AG09309 (cell line): ENCODE measurements around the gene FZD4.
"Not testable (repeated sequence)": the region's sequence is repeated elsewhere in the genome, so short reads cannot be mapped to it uniquely, and the experiment has no call there.

Experiments
- DNase-seq: peaks from one replicate; pipeline ENCODE4 v3.0.0-alpha.2; 2010; ENCODE audit warnings: low read depth
- H3K4me3 ChIP-seq: 2 replicates; pipeline ENCODE4 v1.5.1; 2011; ENCODE audit warnings: mild to moderate bottlenecking, low read depth, low read length, moderate library complexity; ENCODE audit not compliant: control insufficient read depth
- CTCF ChIP-seq: IDR thresholded peaks from 2 replicates; pipeline ENCODE4 v1.5.1; 2011; ENCODE audit warnings: mild to moderate bottlenecking, low read depth, low read length, inconsistent platforms; ENCODE audit not compliant: insufficient read depth, control insufficient read depth; ENCODE audit errors: missing control alignments

FZD4 gene

DNA sequence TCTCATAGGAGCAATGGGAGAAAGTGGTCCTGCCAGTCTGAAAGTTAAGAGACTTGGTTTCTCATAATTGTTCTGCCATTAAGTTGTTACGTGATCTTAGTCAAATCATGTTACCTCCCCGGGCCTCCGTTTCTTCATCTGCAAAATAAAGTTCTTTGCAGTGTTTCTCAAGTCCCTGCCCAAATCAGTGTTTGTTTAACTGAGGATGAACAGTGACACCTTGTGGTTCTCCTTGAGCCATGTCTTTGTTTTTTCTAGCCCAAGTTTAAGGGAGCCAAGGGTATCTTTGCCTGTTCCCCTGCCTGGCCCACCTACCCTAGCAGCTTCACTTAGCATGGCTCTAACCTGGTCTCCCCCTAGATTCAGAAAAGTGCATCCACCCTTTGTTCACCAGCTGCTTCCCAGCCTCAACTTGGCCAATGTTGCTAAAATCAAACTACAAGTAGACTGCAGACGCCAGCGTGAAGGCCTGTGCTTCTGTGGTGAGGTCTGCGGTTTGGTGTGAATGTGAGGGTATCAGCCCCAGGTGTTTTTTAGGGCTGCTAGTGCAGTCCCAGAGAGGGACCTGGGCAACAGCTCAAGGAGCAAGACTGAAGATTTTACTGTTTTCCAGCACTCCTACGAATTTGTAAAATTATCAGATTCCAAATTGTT, 35.5 kb downstream of the FZD4 start:
- H3K4me3 ChIP-seq, result no peak overlapping the region
- peak; percentile 78 for TF ChIP-seq CTCF
- peak; percentile 48 for DNase-seq

DNA sequence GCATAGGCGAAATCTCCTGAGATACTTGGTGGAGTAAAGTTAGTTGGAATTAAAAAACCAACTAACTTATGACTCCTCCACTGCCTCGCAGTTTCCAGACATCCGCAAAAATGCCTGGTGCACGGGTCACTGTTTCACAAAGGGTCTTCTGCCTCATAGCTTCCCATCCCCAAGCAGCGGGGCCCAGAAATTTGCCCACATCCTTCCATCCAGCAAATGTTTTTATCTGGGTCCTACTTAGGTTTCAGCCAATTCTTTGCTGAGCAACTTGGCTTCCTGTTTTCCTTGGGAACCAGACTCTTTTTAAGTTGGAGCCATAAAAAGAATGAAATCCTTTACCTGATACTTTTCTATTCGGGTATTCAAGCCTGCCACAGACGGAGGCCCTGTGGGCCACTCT, 36.2 kb downstream of the FZD4 start:
- no peak for TF ChIP-seq CTCF
- DNase-seq, result no peak

DNA sequence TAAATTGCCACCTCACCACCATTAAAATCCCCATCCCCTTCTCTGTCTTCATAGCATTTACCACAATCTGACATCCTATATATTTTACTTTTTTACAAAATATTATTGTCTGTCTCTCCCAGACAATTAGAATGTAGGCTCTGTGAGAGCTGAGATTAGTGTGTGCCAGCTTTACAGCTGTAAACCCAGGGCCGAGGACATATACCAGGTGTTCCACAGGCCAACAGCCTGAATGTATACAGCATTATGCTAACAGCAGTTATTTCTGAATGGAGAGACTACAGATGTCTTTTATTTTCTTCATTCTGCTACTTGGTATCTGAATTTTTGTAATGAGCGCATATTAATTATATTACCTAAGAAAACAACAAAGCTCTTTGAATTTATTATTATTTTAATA, 36.7 kb downstream of the FZD4 start:
- TF ChIP-seq CTCF, result no peak
- DNase-seq, result no peak

More for the DNA sequence above, 36.2 kb downstream of the FZD4 start:
- H3K4me3 ChIP-seq, result no peak overlapping the region

DNA sequence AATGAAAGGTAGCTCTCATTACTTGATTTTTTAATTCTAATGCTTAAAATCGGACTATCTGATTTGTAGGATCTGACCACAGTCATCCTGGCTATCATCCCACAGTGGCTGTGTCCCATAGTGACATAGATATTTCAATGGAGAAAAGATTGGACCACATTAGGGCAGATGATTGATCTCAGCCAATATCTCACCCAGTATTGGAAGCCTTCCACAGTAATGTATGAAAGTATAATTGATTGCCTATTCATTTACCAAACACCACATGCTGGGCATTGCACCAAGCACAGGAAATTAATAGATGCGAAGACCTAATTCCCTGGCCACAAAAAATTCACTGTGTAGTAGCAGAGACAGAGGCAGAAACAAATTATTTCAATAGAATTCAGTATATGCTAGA, 37.6 kb downstream of the FZD4 start:
- no peak for DNase-seq
- no peak overlapping the region for H3K4me3 ChIP-seq
- no peak for TF ChIP-seq CTCF

More for the DNA sequence above, 36.7 kb downstream of the FZD4 start:
- no peak overlapping the region for H3K4me3 ChIP-seq

- peak; percentile 25 for DNase-seq
- TF ChIP-seq CTCF, result no peak
- no peak overlapping the region for H3K4me3 ChIP-seq
Measured at GRCh38 chr11:86916330-86916729, 38.9 kb downstream of the FZD4 start.

- not testable (repeated sequence) for H3K4me3 ChIP-seq, DNase-seq
Measured at GRCh38 chr11:86915850-86916249, 39.3 kb downstream of the FZD4 start.

GRCh38 chr11:86914865-86915519, 40.2 kb downstream of the FZD4 start:
- no peak for DNase-seq
- no peak overlapping the region for H3K4me3 ChIP-seq
- TF ChIP-seq CTCF, result no peak
